GM18951 (cell line): ENCODE results near the gene SART3.
"Not testable (repeated sequence)": the region's sequence is repeated elsewhere in the genome, so short reads cannot be mapped to it uniquely, and the experiment has no call there.

Experiments used
- POLR2A ChIP-seq: IDR thresholded peaks from 4 replicates; pipeline ENCODE4 v1.6.1; 2011; ENCODE audit warnings: mild to moderate bottlenecking; ENCODE audit not compliant: insufficient read length, insufficient read depth; ENCODE audit errors: extremely low read depth
- in situ Hi-C: fragments of 300-500 bp; cut with MboI; formaldehyde crosslinking; loops from one replicate; pipeline ENCODE4 v1.12.0; 2022; ENCODE audit warnings: low sequenced_read_pairs, mixed read lengths, inconsistent platforms; ENCODE audit not compliant: unreplicated experiment

The SART3 gene

GRCh38 chr12:108580531-108580930, 19.6 kb upstream of the SART3 start:
- in situ Hi-C loops, result no loop called here
- no peak for TF ChIP-seq POLR2A

GRCh38 chr12:108578813-108579212, 17.8 kb upstream of the SART3 start:
- in situ Hi-C loops, result no loop called here
- no peak for TF ChIP-seq POLR2A

GRCh38 chr12:108578264-108578663, 17.3 kb upstream of the SART3 start:
- in situ Hi-C loops, result no loop called here
- TF ChIP-seq POLR2A, result no peak

- TF ChIP-seq POLR2A, result no peak
- in situ Hi-C loops, result no loop called here
These were observed 16.5 kb upstream of the SART3 start for GRCh38 chr12:108577458-108577857.

- in situ Hi-C loops, result no loop called here
- TF ChIP-seq POLR2A, result no peak
These were observed 15.8 kb upstream of the SART3 start for GRCh38 chr12:108576660-108577234.

- in situ Hi-C loops, result no loop called here
- TF ChIP-seq POLR2A, result no peak
These were observed 14.4 kb upstream of the SART3 start for GRCh38 chr12:108575199-108575912.

GRCh38 chr12:108574276-108574675, 13.3 kb upstream of the SART3 start:
- in situ Hi-C loops, result not testable (repeated sequence)

- in situ Hi-C loops, result no loop called here
- no peak for TF ChIP-seq POLR2A
These were observed 12.3 kb upstream of the SART3 start for GRCh38 chr12:108573317-108573716.

- no peak for TF ChIP-seq POLR2A
- in situ Hi-C loops, result no loop called here
These were observed 11.3 kb upstream of the SART3 start for GRCh38 chr12:108572166-108572790.

- in situ Hi-C loops, result no loop called here
- peak; percentile 21 for TF ChIP-seq POLR2A
These were observed 10.7 kb upstream of the SART3 start for GRCh38 chr12:108571609-108572165.

GRCh38 chr12:108570743-108571608, 10.0 kb upstream of the SART3 start:
- in situ Hi-C loops, result no loop called here
- TF ChIP-seq POLR2A, result no peak

GRCh38 chr12:108568338-108569154, 7.6 kb upstream of the SART3 start:
- in situ Hi-C loops, result loop anchor here (5.0 to 10.0 kb wide), 2 partner anchors 49 to 236 kb away; no protein-coding TSS in a partner anchor
- peak; percentile 5 for TF ChIP-seq POLR2A
